Gastrocnemius medialis (tissue), 4 donors: ENCODE data around the gene SDR9C7.

Experiments
- POLR2A ChIP-seq, 2 donors: fragments of 450-650 bp; IDR thresholded peaks; one replicate each; pipeline ENCODE4 v1.6.1; 2017; ENCODE audit warnings: antibody characterized with exemption in 2 of 2, mild to moderate bottlenecking in 2 of 2, moderate library complexity in 2 of 2
- TF ChIP-seq, protein P1 (sequence below), 5 experiments: fragments of 450-650 bp in 3 of 5; fragments of 200-600 bp in 2 of 5; sonication (generic) in 2 of 5; IDR thresholded peaks in 4 of 5; conservative IDR thresholded peaks in 1 of 5; 1 replicate in 4 of 5; 2 replicates in 1 of 5; pipeline ENCODE4 v1.5.1; 2016 to 2019; ENCODE audit warnings: antibody characterized with exemption in 5 of 5, mild to moderate bottlenecking in 3 of 5, moderate library complexity in 3 of 5

DNA sequence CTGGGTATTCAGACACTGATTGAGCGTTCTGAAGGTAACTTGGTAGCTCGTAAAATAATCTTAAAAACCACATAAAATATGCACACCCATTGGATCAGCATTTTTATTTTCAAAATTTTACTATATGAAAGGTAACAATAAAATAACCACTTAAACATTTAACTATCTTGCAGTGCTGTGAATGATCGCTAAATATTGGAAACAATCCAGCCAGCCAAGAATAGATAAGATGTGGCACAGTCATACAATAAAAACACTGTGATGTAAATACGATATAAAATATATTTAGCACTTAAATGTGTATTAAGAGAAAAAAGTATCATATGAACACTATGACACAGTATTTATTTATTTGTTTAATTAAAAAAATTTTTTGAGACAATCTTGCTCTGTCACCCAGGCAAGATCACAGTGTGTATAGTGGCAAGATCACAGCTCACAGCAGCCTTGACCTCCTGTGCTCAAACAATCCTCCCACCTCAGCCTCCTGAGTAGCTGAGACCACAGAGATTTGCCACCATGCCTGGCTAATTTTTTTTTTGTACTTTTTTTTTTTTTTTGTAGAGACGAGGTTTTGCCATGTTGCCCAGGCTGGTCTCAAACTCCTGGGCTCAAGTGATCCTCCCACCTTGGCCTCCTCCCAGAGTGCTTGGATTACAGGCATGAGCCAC, 39.4 kb downstream of the SDR9C7 start:
- TF ChIP-seq POLR2A (IDR thresholded peaks at IDR 0.05): no peak
- TF ChIP-seq, protein P1, sequence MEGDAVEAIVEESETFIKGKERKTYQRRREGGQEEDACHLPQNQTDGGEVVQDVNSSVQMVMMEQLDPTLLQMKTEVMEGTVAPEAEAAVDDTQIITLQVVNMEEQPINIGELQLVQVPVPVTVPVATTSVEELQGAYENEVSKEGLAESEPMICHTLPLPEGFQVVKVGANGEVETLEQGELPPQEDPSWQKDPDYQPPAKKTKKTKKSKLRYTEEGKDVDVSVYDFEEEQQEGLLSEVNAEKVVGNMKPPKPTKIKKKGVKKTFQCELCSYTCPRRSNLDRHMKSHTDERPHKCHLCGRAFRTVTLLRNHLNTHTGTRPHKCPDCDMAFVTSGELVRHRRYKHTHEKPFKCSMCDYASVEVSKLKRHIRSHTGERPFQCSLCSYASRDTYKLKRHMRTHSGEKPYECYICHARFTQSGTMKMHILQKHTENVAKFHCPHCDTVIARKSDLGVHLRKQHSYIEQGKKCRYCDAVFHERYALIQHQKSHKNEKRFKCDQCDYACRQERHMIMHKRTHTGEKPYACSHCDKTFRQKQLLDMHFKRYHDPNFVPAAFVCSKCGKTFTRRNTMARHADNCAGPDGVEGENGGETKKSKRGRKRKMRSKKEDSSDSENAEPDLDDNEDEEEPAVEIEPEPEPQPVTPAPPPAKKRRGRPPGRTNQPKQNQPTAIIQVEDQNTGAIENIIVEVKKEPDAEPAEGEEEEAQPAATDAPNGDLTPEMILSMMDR (IDR thresholded peaks at IDR 0.05 in 4 of 5, conservative IDR thresholded peaks at IDR 0.05 in 1 of 5): no peak
